Measurements from ENCODE around the gene CUL5.
A peak's percentile ranks its signal among the peaks of the same experiment; 100 is the strongest.

CUL5 gene

DNA sequence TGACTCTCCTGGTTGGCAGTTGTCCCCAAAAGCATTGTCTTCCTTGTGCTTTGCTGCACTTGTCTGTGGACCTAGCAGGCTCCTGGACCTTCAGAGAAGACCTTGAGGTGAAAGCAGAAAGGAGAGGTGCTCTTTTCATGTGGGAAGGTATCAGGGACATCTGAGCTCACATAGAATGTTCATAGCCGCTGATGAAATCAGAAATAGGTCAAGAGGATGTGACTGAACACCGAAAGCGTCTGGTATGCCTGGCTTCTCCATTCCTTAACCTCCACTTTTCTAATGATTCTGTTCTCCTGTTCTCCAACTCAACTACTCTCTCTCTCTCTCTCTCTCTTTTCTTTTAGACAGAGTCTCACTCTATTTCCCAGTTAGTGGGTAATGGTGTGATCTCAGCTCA is 6.2 kb upstream of the CUL5 start:
- Histone ChIP-seq H3K23ac (ENCODE audit: low read depth, low read length, poor library complexity) (no peak overlapping the region), H2AK5ac (ENCODE audit: low read depth, low read length) (no peak overlapping the region), H3K9ac (ENCODE audit: low read depth, low read length, poor library complexity) (no peak overlapping the region), H2BK15ac (ENCODE audit: low read length) (no peak overlapping the region), H3K36me3 (replicated peaks in 1 of 2; ENCODE audit: control insufficient read depth in 2 of 2, insufficient read depth in 2 of 2, low read length in 2 of 2) (no peaks in the 10 kb centered on the region), H4K91ac (ENCODE audit: low read depth, low read length, poor library complexity) (no peak overlapping the region), H2BK5ac (ENCODE audit: low read length) (no peak overlapping the region), H3K4me3 (ENCODE audit: low read length in 2 of 2) (no peak overlapping the region), H2AFZ (ENCODE audit: low read length) (no peak overlapping the region), H3K79me1 (ENCODE audit: low read depth, low read length) (no peaks in the 10 kb centered on the region), H3K4ac (ENCODE audit: low read length) (no peak overlapping the region), H3K27ac (replicated peaks; ENCODE audit: low read length) (no peak overlapping the region), H3K27me3 (ENCODE audit: control insufficient read depth in 3 of 3, insufficient read depth in 3 of 3, low read depth in 1 of 3, low read length in 3 of 3) (no peaks in the 10 kb centered on the region), H2BK12ac (ENCODE audit: low read length) (no peak overlapping the region), H3K4me1 (ENCODE audit: control insufficient read depth in 2 of 2, insufficient read depth in 1 of 2, low read depth in 1 of 2, low read length in 2 of 2) (no peaks in the 10 kb centered on the region), H3K9me3 (replicated peaks in 1 of 2; ENCODE audit: control insufficient read depth in 2 of 2, insufficient read depth in 1 of 2, low read depth in 1 of 2, low read length in 2 of 2) (no peaks in the 10 kb centered on the region), H3K18ac (ENCODE audit: low read length) (no peak overlapping the region), H3K14ac (ENCODE audit: low read length) (no peak overlapping the region), H2BK120ac (ENCODE audit: low read depth, low read length) (no peak overlapping the region), H4K8ac (ENCODE audit: low read depth, low read length) (no peak overlapping the region), H3K4me2 (ENCODE audit: insufficient read depth, low read length, poor library complexity, severe bottlenecking) (no peak overlapping the region)
- no CpG with 5 or more reads among the region's 3 CpGs for WGBS, 2 donors (ENCODE audit: extremely low coverage in 2 of 2, insufficient read length in 2 of 2, insufficient replicate concordance in 1 of 2)
- DNase-seq (ENCODE audit: low spot score), result no peak

DNA sequence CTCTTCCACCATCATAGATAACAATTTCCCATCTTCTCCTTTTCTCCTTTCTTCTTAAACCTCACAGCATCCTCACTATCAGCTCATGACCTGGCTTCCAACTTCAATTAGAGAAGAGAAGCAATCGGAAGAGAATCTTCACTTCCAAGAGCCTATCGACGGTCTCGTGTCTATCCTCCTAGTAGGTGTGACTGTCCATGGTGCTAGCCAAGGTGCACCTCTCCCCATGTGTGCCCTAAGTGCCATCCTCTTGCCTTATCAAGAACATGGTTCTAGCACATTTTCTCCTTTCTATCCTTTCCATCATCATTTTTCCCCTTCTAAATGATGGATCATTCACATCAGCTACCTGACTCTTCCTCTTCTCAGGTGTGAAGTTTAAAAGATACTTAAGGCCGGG is 5.1 kb upstream of the CUL5 start:
- H4K91ac ChIP-seq (ENCODE audit: low read depth, low read length, poor library complexity), result no peak overlapping the region
- no peak overlapping the region for H2BK12ac ChIP-seq (ENCODE audit: low read length)
- H2AK5ac ChIP-seq (ENCODE audit: low read depth, low read length), result no peak overlapping the region
- H4K8ac ChIP-seq (ENCODE audit: low read depth, low read length), result no peak overlapping the region
- no peak overlapping the region for H3K18ac ChIP-seq (ENCODE audit: low read length)
- H3K36me3 ChIP-seq (replicated peaks in 1 of 2; ENCODE audit: control insufficient read depth in 2 of 2, insufficient read depth in 2 of 2, low read length in 2 of 2), result no peaks in the 10 kb centered on the region
- H2BK5ac ChIP-seq (ENCODE audit: low read length), result no peak overlapping the region
- no peak overlapping the region for H3K4me3 ChIP-seq (ENCODE audit: low read length in 2 of 2)
- no peaks in the 10 kb centered on the region for H3K4me1 ChIP-seq (ENCODE audit: control insufficient read depth in 2 of 2, insufficient read depth in 1 of 2, low read depth in 1 of 2, low read length in 2 of 2)
- no peak overlapping the region for H2BK120ac ChIP-seq (ENCODE audit: low read depth, low read length)
- H3K27me3 ChIP-seq (ENCODE audit: control insufficient read depth in 3 of 3, insufficient read depth in 3 of 3, low read depth in 1 of 3, low read length in 3 of 3), result no peaks in the 10 kb centered on the region
- no peak overlapping the region for H3K9ac ChIP-seq (ENCODE audit: low read depth, low read length, poor library complexity)
- H3K14ac ChIP-seq (ENCODE audit: low read length), result no peak overlapping the region
- H3K9me3 ChIP-seq (replicated peaks in 1 of 2; ENCODE audit: control insufficient read depth in 2 of 2, insufficient read depth in 1 of 2, low read depth in 1 of 2, low read length in 2 of 2), result no peaks in the 10 kb centered on the region
- no peak overlapping the region for H3K4me2 ChIP-seq (ENCODE audit: insufficient read depth, low read length, poor library complexity, severe bottlenecking)
- H2AFZ ChIP-seq (ENCODE audit: low read length), result no peak overlapping the region
- no peaks in the 10 kb centered on the region for H3K79me1 ChIP-seq (ENCODE audit: low read depth, low read length)
- no peak overlapping the region for H3K27ac ChIP-seq (replicated peaks; ENCODE audit: low read length)
- no peak overlapping the region for H3K23ac ChIP-seq (ENCODE audit: low read depth, low read length, poor library complexity)
- no peak overlapping the region for H2BK15ac ChIP-seq (ENCODE audit: low read length)
- no peak overlapping the region for H3K4ac ChIP-seq (ENCODE audit: low read length)
- no CpG with 5 or more reads among the region's 5 CpGs for WGBS, 2 donors (ENCODE audit: extremely low coverage in 2 of 2, insufficient read length in 2 of 2, insufficient replicate concordance in 1 of 2)
- DNase-seq (ENCODE audit: low spot score), result no peak

DNA sequence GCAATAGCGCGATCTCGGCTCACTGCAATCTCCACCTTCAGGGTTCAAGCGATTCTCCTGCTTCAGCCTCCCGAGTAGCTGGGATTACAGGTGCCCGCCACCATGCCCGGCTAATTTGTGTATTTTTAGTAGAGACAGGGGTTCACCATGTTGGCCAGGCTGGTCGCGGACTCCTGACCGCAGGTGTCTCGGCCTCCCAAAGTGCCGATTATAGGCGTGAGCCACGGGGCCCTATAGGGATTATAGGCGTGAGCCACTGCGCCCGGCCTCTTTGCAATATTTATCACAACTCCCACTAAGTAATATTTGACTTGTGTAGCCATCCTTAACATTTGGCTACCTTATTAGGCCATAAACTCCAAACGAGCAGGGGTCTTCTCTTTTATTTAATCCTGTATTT is 879 bp upstream of the CUL5 start:
- Histone ChIP-seq H2BK5ac (ENCODE audit: low read length) (no peak overlapping the region), H3K27me3 (ENCODE audit: control insufficient read depth in 3 of 3, insufficient read depth in 3 of 3, low read depth in 1 of 3, low read length in 3 of 3) (no peaks in the 10 kb centered on the region)
- no CpG with 5 or more reads among the region's 18 CpGs for WGBS, 2 donors (ENCODE audit: extremely low coverage in 2 of 2, insufficient read length in 2 of 2, insufficient replicate concordance in 1 of 2)

DNA sequence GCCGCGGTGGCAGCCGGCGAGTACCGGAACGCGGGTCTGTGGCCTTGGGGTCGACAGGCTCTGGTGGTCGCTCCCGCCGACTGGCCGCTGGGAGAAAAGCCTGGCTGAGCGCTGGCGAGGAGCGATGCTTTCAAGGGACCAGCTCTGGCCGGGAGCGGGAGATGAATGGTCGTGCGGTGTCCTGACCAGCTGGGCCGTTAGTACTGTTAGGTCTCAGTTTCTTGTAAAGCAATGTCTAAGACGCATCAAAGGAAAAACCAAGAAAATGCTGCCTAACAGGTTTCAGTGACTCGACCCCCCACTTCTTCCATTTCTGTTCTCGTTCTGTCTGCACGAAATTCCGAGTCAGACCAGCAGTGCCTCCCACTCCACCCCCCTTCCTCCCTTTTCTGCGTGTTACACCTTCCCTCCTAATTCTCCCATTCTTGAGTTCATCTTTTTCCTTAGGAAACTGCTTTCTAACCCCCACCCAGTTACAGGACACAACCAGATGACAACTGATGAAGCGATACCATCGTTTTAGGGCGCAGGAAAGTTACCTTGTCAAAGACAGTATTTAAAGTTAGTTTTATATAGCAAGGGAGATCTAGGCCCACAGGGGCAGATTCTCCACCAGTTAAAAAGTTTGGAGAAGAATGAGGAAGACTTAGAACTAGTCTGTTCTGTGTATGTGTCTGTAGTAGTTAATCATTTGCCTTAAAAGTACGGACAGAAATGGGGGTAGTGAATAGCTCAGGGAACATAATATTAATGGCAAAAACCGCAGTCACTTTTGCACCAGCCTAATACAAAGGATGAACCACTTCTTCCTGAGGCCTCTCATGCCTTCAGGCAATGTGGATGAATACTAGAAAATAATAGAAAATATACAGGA is 1.0 kb downstream of the CUL5 start:
- H2BK5ac ChIP-seq (ENCODE audit: low read length), result peak overlapping the region; percentile 97
- H4K91ac ChIP-seq (ENCODE audit: low read depth, low read length, poor library complexity), result peak overlapping the region; percentile 76
- no CpG with 5 or more reads among the region's 31 CpGs for WGBS, 2 donors (ENCODE audit: extremely low coverage in 2 of 2, insufficient read length in 2 of 2, insufficient replicate concordance in 1 of 2)
- H3K14ac ChIP-seq (ENCODE audit: low read length), result peak overlapping the region; percentile 57
- peak overlapping the region; percentile 46 for H2AK5ac ChIP-seq (ENCODE audit: low read depth, low read length)
- peaks cover 1% of the 10 kb centered on the region for H3K79me1 ChIP-seq (ENCODE audit: low read depth, low read length)
- no peaks in the 10 kb centered on the region for H3K27me3 ChIP-seq (ENCODE audit: control insufficient read depth in 3 of 3, insufficient read depth in 3 of 3, low read depth in 1 of 3, low read length in 3 of 3)
- H3K18ac ChIP-seq (ENCODE audit: low read length), result peak overlapping the region; percentile 99
- no peaks in the 10 kb centered on the region for H3K9me3 ChIP-seq (replicated peaks in 1 of 2; ENCODE audit: control insufficient read depth in 2 of 2, insufficient read depth in 1 of 2, low read depth in 1 of 2, low read length in 2 of 2)
- H3K4me3 ChIP-seq (ENCODE audit: low read length in 2 of 2), result peak overlapping the region; percentile 90 to 91
- H2AFZ ChIP-seq (ENCODE audit: low read length), result peak overlapping the region; percentile 98
- peak overlapping the region; percentile 65 for H2BK120ac ChIP-seq (ENCODE audit: low read depth, low read length)
- H3K27ac ChIP-seq (replicated peaks; ENCODE audit: low read length), result peak overlapping the region; percentile 86
- peaks cover 0 to 10% of the 10 kb centered on the region in 2 donors for H3K36me3 ChIP-seq (replicated peaks in 1 of 2; ENCODE audit: control insufficient read depth in 2 of 2, insufficient read depth in 2 of 2, low read length in 2 of 2)
- H3K4ac ChIP-seq (ENCODE audit: low read length), result no peak overlapping the region
- peak overlapping the region; percentile 93 for H3K23ac ChIP-seq (ENCODE audit: low read depth, low read length, poor library complexity)
- no peak overlapping the region for H2BK12ac ChIP-seq (ENCODE audit: low read length)
- H3K4me2 ChIP-seq (ENCODE audit: insufficient read depth, low read length, poor library complexity, severe bottlenecking), result peak overlapping the region; percentile 74
- peaks cover 0 to 14% of the 10 kb centered on the region in 2 donors for H3K4me1 ChIP-seq (ENCODE audit: control insufficient read depth in 2 of 2, insufficient read depth in 1 of 2, low read depth in 1 of 2, low read length in 2 of 2)
- DNase-seq (ENCODE audit: low spot score), result no peak
- peak overlapping the region; percentile 68 for H4K8ac ChIP-seq (ENCODE audit: low read depth, low read length)
- H3K9ac ChIP-seq (ENCODE audit: low read depth, low read length, poor library complexity), result peak overlapping the region; percentile 99
- peak overlapping the region; percentile 82 for H2BK15ac ChIP-seq (ENCODE audit: low read length)

More for the DNA sequence above, 879 bp upstream of the CUL5 start:
- Histone ChIP-seq H3K79me1 (ENCODE audit: low read depth, low read length) (peaks cover 1% of the 10 kb centered on the region), H3K18ac (ENCODE audit: low read length) (no peak overlapping the region), H3K14ac (ENCODE audit: low read length) (no peak overlapping the region), H3K4me3 (ENCODE audit: low read length in 2 of 2) (no peak overlapping the region), H2AK5ac (ENCODE audit: low read depth, low read length) (no peak overlapping the region), H2BK12ac (ENCODE audit: low read length) (no peak overlapping the region), H3K9me3 (replicated peaks in 1 of 2; ENCODE audit: control insufficient read depth in 2 of 2, insufficient read depth in 1 of 2, low read depth in 1 of 2, low read length in 2 of 2) (no peaks in the 10 kb centered on the region), H3K4me2 (ENCODE audit: insufficient read depth, low read length, poor library complexity, severe bottlenecking) (no peak overlapping the region), H3K23ac (ENCODE audit: low read depth, low read length, poor library complexity) (no peak overlapping the region), H3K27ac (replicated peaks; ENCODE audit: low read length) (no peak overlapping the region), H3K4ac (ENCODE audit: low read length) (no peak overlapping the region), H2AFZ (ENCODE audit: low read length) (peak overlapping the region; percentile 98), H3K9ac (ENCODE audit: low read depth, low read length, poor library complexity) (no peak overlapping the region), H4K8ac (ENCODE audit: low read depth, low read length) (no peak overlapping the region), H3K4me1 (ENCODE audit: control insufficient read depth in 2 of 2, insufficient read depth in 1 of 2, low read depth in 1 of 2, low read length in 2 of 2) (peaks cover 0 to 14% of the 10 kb centered on the region in 2 donors), H4K91ac (ENCODE audit: low read depth, low read length, poor library complexity) (no peak overlapping the region), H2BK120ac (ENCODE audit: low read depth, low read length) (no peak overlapping the region), H3K36me3 (replicated peaks in 1 of 2; ENCODE audit: control insufficient read depth in 2 of 2, insufficient read depth in 2 of 2, low read length in 2 of 2) (peaks cover 0 to 5% of the 10 kb centered on the region in 2 donors), H2BK15ac (ENCODE audit: low read length) (no peak overlapping the region)
- no peak for DNase-seq (ENCODE audit: low spot score)

Data from neuronal stem cell (in vitro differentiated cells).